Cardiac fibroblast (primary cell): ENCODE data around the gene USP24.

Experiments
- DNase-seq, 2 donors: peaks; one replicate each; pipeline versions ENCODE4 v3.0.0 to v3.0.0-alpha.2; 2010; ENCODE audit warnings: low read depth in 2 of 2
- H3K4me3 ChIP-seq, 2 donors: replicated peaks in 1 of 2; 1 replicate in 1 of 2; 2 replicates in 1 of 2; pipeline ENCODE4 v1.5.1; 2011; ENCODE audit warnings: low read depth in 2 of 2, low read length in 2 of 2, mild to moderate bottlenecking in 2 of 2, moderate library complexity in 1 of 2
- CTCF ChIP-seq: IDR thresholded peaks from one replicate; pipeline ENCODE4 v1.5.1; 2011; ENCODE audit warnings: low read depth, mild to moderate bottlenecking, low read length, inconsistent platforms

USP24 gene

GRCh38 chr1:55060133-55060999 is 154.8 kb downstream of the USP24 start:
- H3K4me3 ChIP-seq: no peak overlapping the region
- no peak for DNase-seq
- TF ChIP-seq CTCF: no peak

- no peak overlapping the region for H3K4me3 ChIP-seq
- no peak for DNase-seq
- no peak for TF ChIP-seq CTCF
Measured at GRCh38 chr1:55059302-55060132, 155.6 kb downstream of the USP24 start.

- no peak overlapping the region for H3K4me3 ChIP-seq
- DNase-seq: no peak
- TF ChIP-seq CTCF: no peak
Measured at GRCh38 chr1:55057956-55058298, 157.2 kb downstream of the USP24 start.

GRCh38 chr1:55057270-55057955 is 157.8 kb downstream of the USP24 start:
- DNase-seq: no peak
- no peak overlapping the region for H3K4me3 ChIP-seq
- no peak for TF ChIP-seq CTCF

- no peak for DNase-seq
- no peak for TF ChIP-seq CTCF
- H3K4me3 ChIP-seq: no peak overlapping the region
Measured at GRCh38 chr1:55056632-55056992, 158.6 kb downstream of the USP24 start.

- DNase-seq: no peak
- no peak overlapping the region for H3K4me3 ChIP-seq
- no peak for TF ChIP-seq CTCF
Measured at GRCh38 chr1:55055951-55056631, 159.1 kb downstream of the USP24 start.
